K562 (cell line): ENCODE data around the gene WDR27.
A peak's percentile ranks its signal among the peaks of the same experiment; 100 is the strongest.

Experiments used
- CEBPB ChIP-seq: fragments of 450-650 bp; IDR thresholded peaks from 2 replicates; pipeline ENCODE4 v1.6.1; 2016; ENCODE audit warnings: missing genetic modification characterization, missing compliant biosample characterization
- GABPB1 ChIP-seq: sonication (generic); formaldehyde crosslinking; IDR thresholded peaks from 2 replicates; pipeline ENCODE4 v1.8.0; 2022; ENCODE audit warnings: mild to moderate bottlenecking, missing genetic modification reagents
- TCF7L2 ChIP-seq: fragments of 150-350 bp; IDR thresholded peaks from 2 replicates; pipeline ENCODE4 v1.6.1; 2016; ENCODE audit warnings: low read depth, mild to moderate bottlenecking, low read length, moderate library complexity
- ZNF263 ChIP-seq: sonication (generic); formaldehyde crosslinking; IDR thresholded peaks from 2 replicates; pipeline ENCODE4 v1.8.0; 2022; ENCODE audit warnings: mild to moderate bottlenecking, missing genetic modification reagents, borderline replicate concordance
- ZNF586 ChIP-seq: fragments of 450-650 bp; formaldehyde crosslinking; conservative IDR thresholded peaks from 2 replicates; pipeline ENCODE4 v1.4.0; 2020; ENCODE audit warnings: mild to moderate bottlenecking, moderate library complexity
- ZZZ3 ChIP-seq: fragments of 450-650 bp; IDR thresholded peaks from 2 replicates; pipeline ENCODE4 v1.6.1; 2016; ENCODE audit warnings: antibody characterized with exemption, mild to moderate bottlenecking, moderate library complexity
- TF ChIP-seq, protein P1 (sequence below), 3 experiments: IDR thresholded peaks in 2 of 3; conservative IDR thresholded peaks in 1 of 3; 2 replicates each; pipeline ENCODE4 v1.5.1; 2011 to 2012; ENCODE audit warnings: low read length in 3 of 3, mild to moderate bottlenecking in 3 of 3, control low read depth in 2 of 3, improper control_type of control experiment in 1 of 3, inconsistent platforms in 1 of 3, low read depth in 1 of 3, mixed read lengths in 1 of 3, moderate library complexity in 1 of 3; ENCODE audit not compliant: insufficient read depth in 2 of 3
- TF ChIP-seq, protein P2 (sequence below), 2 experiments: fragments of 200-800 bp in 1 of 2; sonication (Bioruptor generic) in 1 of 2; sonication (generic) in 1 of 2; formaldehyde crosslinking in 1 of 2; IDR thresholded peaks in 1 of 2; conservative IDR thresholded peaks in 1 of 2; 2 replicates each; pipeline versions ENCODE4 v1.5.0 to v1.6.1; 2016 to 2020; ENCODE audit warnings: missing compliant biosample characterization in 1 of 2, missing genetic modification characterization in 1 of 2, missing genetic modification reagents in 1 of 2

DNA sequence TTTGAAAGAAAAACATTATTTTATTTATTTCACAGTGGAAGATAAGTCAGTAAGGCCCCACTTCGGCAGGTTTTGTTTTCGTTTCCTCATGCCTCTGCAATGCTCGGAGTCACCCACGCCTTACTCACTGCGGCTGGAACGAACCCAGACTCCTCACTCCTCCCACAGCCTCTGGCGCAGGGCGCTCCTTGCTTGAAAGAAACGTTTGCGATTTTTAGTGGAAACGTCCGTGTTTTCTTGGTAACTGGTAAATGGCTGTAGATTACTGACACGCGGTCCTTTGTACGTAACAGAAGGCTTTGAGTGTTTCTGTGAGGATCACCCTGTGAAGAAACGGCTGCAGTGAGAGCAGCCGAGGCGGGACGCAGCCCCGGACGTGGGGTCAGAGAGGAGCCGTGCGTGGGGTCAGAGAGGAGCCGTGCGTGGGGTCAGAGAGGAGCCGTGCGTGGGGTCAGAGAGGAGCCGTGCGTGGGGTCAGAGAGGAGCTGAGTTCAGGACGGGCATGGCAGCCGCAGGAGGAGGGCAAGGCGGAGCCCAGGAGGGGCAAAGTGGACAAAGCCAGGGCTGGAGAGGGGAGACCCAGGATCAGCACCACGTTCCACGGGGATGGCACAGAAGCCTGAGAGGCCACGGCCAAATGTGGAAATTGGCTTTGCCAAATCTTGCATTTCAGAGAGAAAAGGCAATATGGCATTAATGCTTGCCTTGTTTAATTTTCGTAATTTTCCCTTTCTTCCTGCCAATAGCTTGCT, 249.5 kb downstream of the WDR27 start:
- TF ChIP-seq TCF7L2 (0 out of 2 replicates have a peak, but pooled peaks have one; percentile 17), ZNF586 (no peak), CEBPB (tag) (peak; percentile 72), GABPB1 (CRISPR knock-in tag) (no peak), ZNF263 (CRISPR knock-in tag) (peak; percentile 67; the same call in 1 of the 2 replicates), ZZZ3 (no peak)
- TF ChIP-seq, protein P1, sequence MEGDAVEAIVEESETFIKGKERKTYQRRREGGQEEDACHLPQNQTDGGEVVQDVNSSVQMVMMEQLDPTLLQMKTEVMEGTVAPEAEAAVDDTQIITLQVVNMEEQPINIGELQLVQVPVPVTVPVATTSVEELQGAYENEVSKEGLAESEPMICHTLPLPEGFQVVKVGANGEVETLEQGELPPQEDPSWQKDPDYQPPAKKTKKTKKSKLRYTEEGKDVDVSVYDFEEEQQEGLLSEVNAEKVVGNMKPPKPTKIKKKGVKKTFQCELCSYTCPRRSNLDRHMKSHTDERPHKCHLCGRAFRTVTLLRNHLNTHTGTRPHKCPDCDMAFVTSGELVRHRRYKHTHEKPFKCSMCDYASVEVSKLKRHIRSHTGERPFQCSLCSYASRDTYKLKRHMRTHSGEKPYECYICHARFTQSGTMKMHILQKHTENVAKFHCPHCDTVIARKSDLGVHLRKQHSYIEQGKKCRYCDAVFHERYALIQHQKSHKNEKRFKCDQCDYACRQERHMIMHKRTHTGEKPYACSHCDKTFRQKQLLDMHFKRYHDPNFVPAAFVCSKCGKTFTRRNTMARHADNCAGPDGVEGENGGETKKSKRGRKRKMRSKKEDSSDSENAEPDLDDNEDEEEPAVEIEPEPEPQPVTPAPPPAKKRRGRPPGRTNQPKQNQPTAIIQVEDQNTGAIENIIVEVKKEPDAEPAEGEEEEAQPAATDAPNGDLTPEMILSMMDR (IDR thresholded peaks at IDR 0.05 in 2 of 3, conservative IDR thresholded peaks at IDR 0.05 in 1 of 3; ENCODE audit: insufficient read depth in 2 of 3, low read depth in 1 of 3, low read length in 3 of 3): no peak; a peak in 1 of 6 replicates
- TF ChIP-seq, protein P2, sequence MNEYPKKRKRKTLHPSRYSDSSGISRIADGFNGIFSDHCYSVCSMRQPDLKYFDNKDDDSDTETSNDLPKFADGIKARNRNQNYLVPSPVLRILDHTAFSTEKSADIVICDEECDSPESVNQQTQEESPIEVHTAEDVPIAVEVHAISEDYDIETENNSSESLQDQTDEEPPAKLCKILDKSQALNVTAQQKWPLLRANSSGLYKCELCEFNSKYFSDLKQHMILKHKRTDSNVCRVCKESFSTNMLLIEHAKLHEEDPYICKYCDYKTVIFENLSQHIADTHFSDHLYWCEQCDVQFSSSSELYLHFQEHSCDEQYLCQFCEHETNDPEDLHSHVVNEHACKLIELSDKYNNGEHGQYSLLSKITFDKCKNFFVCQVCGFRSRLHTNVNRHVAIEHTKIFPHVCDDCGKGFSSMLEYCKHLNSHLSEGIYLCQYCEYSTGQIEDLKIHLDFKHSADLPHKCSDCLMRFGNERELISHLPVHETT (CRISPR knock-in tag; conservative IDR thresholded peaks at IDR 0.05 in 1 of 2, IDR thresholded peaks at IDR 0.05 in 1 of 2): peak in 1 of 2 experiments; percentile 75; a peak in 2 of 4 replicates
